ENCODE results near the gene GRIN2C. TPM values are rescaled to one million over a fixed set of nuclear protein-coding genes. Genes with fewer than 3 reads are reported as not detected.

The GRIN2C gene
- total RNA-seq, 1 experiment from 2014 or later = 0.11 TPM

DNA sequence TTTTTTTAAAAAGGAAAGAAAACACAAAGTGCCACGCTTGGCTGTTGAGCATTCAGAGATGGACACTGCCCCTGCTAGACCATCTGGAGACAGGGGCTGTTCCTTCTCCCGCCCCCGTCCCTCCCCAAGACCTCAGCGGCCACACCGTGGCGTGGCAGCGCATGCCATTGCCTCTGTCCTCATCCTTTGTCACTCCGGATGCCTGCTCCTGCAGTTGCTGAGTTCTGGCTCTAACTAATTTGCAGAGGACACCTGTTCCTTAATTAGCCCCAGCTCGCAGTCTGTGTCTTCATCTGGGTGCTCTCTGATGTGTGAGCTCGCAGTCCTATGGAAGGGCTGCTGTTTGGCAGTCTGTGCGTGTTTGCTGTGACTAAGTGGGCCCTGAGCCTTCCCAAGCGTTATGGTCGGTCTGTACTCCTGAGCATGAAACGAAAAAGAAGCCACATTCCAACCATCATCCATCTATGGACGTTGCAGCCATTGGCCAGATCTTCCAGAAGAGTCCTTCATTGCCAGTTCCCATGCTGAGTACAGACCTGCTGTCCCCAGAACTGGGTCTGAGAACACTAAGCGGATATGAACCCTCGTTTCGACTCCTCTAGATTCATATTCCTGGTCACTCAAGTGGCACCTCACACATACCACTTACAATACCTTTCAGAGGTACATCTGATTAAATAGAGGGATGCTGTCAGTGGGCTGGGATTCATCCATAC, 42.6 kb downstream of the GRIN2C start:
- H3K4me2 ChIP-seq = no peak overlapping the region
- H3K79me2 ChIP-seq (ENCODE audit: low read depth) = no peaks in the 10 kb centered on the region
- H4K20me1 ChIP-seq (ENCODE audit: insufficient read depth) = no peaks in the 10 kb centered on the region
- H3K4me1 ChIP-seq (replicated peaks; ENCODE audit: insufficient read depth) = no peaks in the 10 kb centered on the region
- H3K27ac ChIP-seq = no peak overlapping the region
- no peaks in the 10 kb centered on the region for H3K27me3 ChIP-seq (ENCODE audit: insufficient read depth, low read depth)
- ChIA-PET POLR2A (ENCODE audit: unreplicated experiment) (no interaction called here), CTCF (no interaction called here)
- no peak for DNase-seq
- H3K9me3 ChIP-seq (ENCODE audit: insufficient read depth, low read depth) = no peaks in the 10 kb centered on the region
- no peaks in the 10 kb centered on the region for H3K36me3 ChIP-seq (ENCODE audit: low read depth)
- H3F3A ChIP-seq (ENCODE audit: insufficient read depth, low read depth) = no peaks in the 10 kb centered on the region
- H3K9me2 ChIP-seq (ENCODE audit: insufficient read depth) = no peaks in the 10 kb centered on the region
- H3K4me3 ChIP-seq = no peak overlapping the region
- no peak overlapping the region for H2AFZ ChIP-seq
- TF ChIP-seq, protein P1, sequence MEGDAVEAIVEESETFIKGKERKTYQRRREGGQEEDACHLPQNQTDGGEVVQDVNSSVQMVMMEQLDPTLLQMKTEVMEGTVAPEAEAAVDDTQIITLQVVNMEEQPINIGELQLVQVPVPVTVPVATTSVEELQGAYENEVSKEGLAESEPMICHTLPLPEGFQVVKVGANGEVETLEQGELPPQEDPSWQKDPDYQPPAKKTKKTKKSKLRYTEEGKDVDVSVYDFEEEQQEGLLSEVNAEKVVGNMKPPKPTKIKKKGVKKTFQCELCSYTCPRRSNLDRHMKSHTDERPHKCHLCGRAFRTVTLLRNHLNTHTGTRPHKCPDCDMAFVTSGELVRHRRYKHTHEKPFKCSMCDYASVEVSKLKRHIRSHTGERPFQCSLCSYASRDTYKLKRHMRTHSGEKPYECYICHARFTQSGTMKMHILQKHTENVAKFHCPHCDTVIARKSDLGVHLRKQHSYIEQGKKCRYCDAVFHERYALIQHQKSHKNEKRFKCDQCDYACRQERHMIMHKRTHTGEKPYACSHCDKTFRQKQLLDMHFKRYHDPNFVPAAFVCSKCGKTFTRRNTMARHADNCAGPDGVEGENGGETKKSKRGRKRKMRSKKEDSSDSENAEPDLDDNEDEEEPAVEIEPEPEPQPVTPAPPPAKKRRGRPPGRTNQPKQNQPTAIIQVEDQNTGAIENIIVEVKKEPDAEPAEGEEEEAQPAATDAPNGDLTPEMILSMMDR (conservative IDR thresholded peaks at IDR 0.05) = no peak
- TF ChIP-seq EZH2 (IDR thresholded peaks at IDR 0.05; ENCODE audit: low read depth) = no peak
- intact Hi-C loops (cut with micrococcal nuclease; ENCODE audit: unreplicated experiment) = no loop called here
- BruUV-seq (replicated peaks) = no TSS peak

DNA sequence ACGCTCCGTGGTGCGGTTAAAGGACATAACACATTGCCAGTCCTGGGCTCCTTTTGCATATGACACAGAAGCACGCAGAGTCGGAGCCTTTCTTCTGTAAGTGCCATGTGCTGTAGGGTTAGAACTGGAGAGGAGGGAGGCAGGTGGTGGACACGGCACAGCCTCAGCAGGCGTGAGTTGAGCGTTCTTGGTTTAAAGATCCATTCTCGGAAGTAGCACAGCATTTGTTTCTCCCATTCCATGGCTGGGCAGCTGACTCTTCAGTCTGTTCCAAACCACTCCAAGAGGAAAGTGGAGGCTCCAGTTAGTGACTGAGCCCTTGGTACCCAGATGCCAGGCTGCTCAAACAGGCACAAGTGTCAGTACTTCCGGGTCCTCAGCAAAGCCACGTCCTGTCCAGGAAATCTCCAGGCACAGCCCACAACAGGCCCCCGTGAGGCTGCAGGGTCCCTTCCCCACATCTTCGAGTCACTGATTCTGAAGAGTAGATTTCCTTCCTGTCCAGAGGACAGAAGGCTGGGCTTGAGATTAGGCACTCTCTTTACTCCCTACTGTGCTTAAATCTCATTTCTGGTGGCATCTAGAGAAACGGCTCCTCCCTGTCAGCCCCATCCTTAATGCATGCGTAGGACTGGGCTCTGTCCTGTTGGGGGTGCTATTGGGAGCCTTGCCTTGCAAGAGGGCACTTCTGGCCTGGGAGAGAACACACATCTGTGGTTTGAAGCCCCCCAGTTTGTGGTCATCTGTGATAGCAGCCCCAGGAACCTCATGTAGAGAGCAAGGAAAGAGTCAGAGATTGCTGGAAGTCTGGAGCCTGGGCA, 43.9 kb downstream of the GRIN2C start:
- ChIA-PET CTCF (interaction anchor here (0.5 kb wide), 1 partner anchor 27 kb away, joined by 3 read pairs; no protein-coding TSS in a partner anchor), POLR2A (ENCODE audit: unreplicated experiment) (no interaction called here)
- no TSS peak for BruUV-seq (replicated peaks)
- no peaks in the 10 kb centered on the region for H3K9me3 ChIP-seq (ENCODE audit: insufficient read depth, low read depth)
- H3K9me2 ChIP-seq (ENCODE audit: insufficient read depth) = no peaks in the 10 kb centered on the region
- TF ChIP-seq EZH2 (IDR thresholded peaks at IDR 0.05; ENCODE audit: low read depth) = no peak
- TF ChIP-seq, protein P1 (conservative IDR thresholded peaks at IDR 0.05) = no peak; the same call in 1 of the 2 replicates
- H3K4me2 ChIP-seq = no peak overlapping the region
- H3K36me3 ChIP-seq (ENCODE audit: low read depth) = no peaks in the 10 kb centered on the region
- no peak overlapping the region for H3K27ac ChIP-seq
- DNase-seq = no peak
- no peaks in the 10 kb centered on the region for H3K27me3 ChIP-seq (ENCODE audit: insufficient read depth, low read depth)
- no peaks in the 10 kb centered on the region for H3K4me1 ChIP-seq (replicated peaks; ENCODE audit: insufficient read depth)
- intact Hi-C loops (cut with micrococcal nuclease; ENCODE audit: unreplicated experiment) = no loop called here
- H2AFZ ChIP-seq = no peak overlapping the region
- H3K4me3 ChIP-seq = no peak overlapping the region
- no peaks in the 10 kb centered on the region for H3F3A ChIP-seq (ENCODE audit: insufficient read depth, low read depth)
- H4K20me1 ChIP-seq (ENCODE audit: insufficient read depth) = no peaks in the 10 kb centered on the region
- no peaks in the 10 kb centered on the region for H3K79me2 ChIP-seq (ENCODE audit: low read depth)

DNA sequence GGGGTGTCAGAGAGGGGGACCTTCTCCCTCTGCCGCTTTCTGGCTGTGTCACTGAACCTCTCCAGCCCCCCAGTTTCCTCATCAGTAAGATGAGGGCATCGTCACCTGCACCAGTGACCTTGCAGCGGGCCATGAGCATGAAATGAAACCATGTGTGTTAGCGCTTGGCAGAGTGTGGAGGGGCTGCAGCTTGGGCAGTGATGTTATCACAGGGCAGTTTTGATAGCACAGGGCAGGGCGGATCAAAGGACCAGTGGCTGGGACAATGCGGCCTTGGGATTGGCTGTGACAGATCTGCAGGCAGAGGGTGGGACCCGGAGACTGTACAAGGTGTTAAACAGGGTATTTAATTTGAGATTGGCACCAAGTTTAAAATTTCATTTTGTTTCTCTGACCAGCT, 44.6 kb downstream of the GRIN2C start:
- no peak for TF ChIP-seq EZH2 (IDR thresholded peaks at IDR 0.05; ENCODE audit: low read depth)
- TF ChIP-seq, protein P1 (conservative IDR thresholded peaks at IDR 0.05) = no peak
- Histone ChIP-seq H3K27me3 (ENCODE audit: insufficient read depth, low read depth) (no peaks in the 10 kb centered on the region), H3K4me3 (no peak overlapping the region), H2AFZ (no peak overlapping the region), H3K9me2 (ENCODE audit: insufficient read depth) (no peaks in the 10 kb centered on the region), H3K27ac (no peak overlapping the region), H3K36me3 (ENCODE audit: low read depth) (no peaks in the 10 kb centered on the region), H4K20me1 (ENCODE audit: insufficient read depth) (no peaks in the 10 kb centered on the region), H3F3A (ENCODE audit: insufficient read depth, low read depth) (no peaks in the 10 kb centered on the region), H3K9me3 (ENCODE audit: insufficient read depth, low read depth) (no peaks in the 10 kb centered on the region), H3K4me2 (no peak overlapping the region), H3K4me1 (replicated peaks; ENCODE audit: insufficient read depth) (no peaks in the 10 kb centered on the region), H3K79me2 (ENCODE audit: low read depth) (no peaks in the 10 kb centered on the region)
- intact Hi-C loops (cut with micrococcal nuclease; ENCODE audit: unreplicated experiment) = no loop called here
- no TSS peak for BruUV-seq (replicated peaks)
- POLR2A ChIA-PET (ENCODE audit: unreplicated experiment) = no interaction called here
- DNase-seq = no peak
- CTCF ChIA-PET = interaction anchor here (0.5 kb wide), 1 partner anchor 26 kb away, joined by 3 read pairs; no protein-coding TSS in a partner anchor

Data from PC-9 (cell line).